Skeletal muscle tissue (tissue), 4 donors: Measurements from ENCODE around the gene HERC2. TPM values are rescaled to one million over a fixed set of nuclear protein-coding genes. Genes with fewer than 3 reads are reported as not detected.
"Not testable (repeated sequence)": the region's sequence is repeated elsewhere in the genome, so short reads cannot be mapped to it uniquely, and the experiment has no call there.

Experiments used
- H3K27ac ChIP-seq: one replicate; pipeline ENCODE4 v1.7.0; 2013; ENCODE audit warnings: mild to moderate bottlenecking, low read depth, low read length, inconsistent platforms
- H3K27me3 ChIP-seq, 3 donors: one replicate each; pipeline ENCODE4 v1.7.0; 2013; ENCODE audit warnings: low read length in 3 of 3; ENCODE audit not compliant: control insufficient read depth in 3 of 3, insufficient read depth in 3 of 3
- H3K36me3 ChIP-seq, 3 donors: one replicate each; pipeline ENCODE4 v1.7.0; 2013; ENCODE audit warnings: low read length in 3 of 3; ENCODE audit not compliant: control insufficient read depth in 3 of 3, insufficient read depth in 3 of 3
- H3K4me1 ChIP-seq, 3 donors: one replicate each; pipeline ENCODE4 v1.7.0; 2013; ENCODE audit warnings: low read length in 3 of 3, mild to moderate bottlenecking in 3 of 3; ENCODE audit not compliant: control insufficient read depth in 3 of 3, insufficient read depth in 3 of 3
- H3K4me3 ChIP-seq, 3 donors: one replicate each; pipeline ENCODE4 v1.7.0; 2013; ENCODE audit warnings: low read length in 3 of 3
- H3K9ac ChIP-seq, 3 donors: one replicate each; pipeline ENCODE4 v1.7.0; 2013; ENCODE audit warnings: low read length in 3 of 3, mild to moderate bottlenecking in 3 of 3, moderate library complexity in 2 of 3, low read depth in 1 of 3
- H3K9me3 ChIP-seq, 3 donors: one replicate each; pipeline ENCODE4 v1.7.0; 2013; ENCODE audit warnings: low read length in 3 of 3; ENCODE audit not compliant: control insufficient read depth in 3 of 3
- total RNA-seq: library from RNA; depleted of rRNA; stranded (reverse); fragments of >200 nt; gene quantifications from one replicate; pipeline ENCODE4 v1.2.3, GENCODE V29; 2014
- donor health status: Osteomylitis.

HERC2 gene
- total RNA-seq, 1 donor from 2014 or later = 56.4 TPM

DNA sequence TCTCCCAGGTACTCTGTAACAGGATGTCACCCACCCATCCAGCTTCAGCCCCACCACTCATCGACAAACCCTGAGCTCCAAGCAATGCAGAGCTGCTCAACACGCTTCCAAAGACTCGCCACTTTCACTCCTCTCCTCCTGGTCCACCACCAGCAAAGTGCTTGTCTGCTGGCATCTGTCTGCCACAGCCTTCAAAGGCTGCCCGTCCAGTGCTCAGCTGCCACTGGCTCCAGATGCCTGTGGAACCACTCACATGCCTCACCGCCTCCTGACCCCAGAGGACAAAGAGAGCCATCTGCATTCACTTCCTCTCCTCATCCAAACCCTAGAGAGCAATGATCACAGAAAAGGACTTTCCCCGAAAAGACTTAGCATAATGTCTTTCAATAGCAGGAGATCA is 113.4 kb downstream of the HERC2 start:
- H3K36me3 ChIP-seq = peaks cover 5 to 10% (median 8%) of the 10 kb centered on the region in 3 donors
- H3K27ac ChIP-seq = no peak overlapping the region
- no peaks in the 10 kb centered on the region for H3K27me3 ChIP-seq
- H3K4me1 ChIP-seq = no peaks in the 10 kb centered on the region
- H3K9me3 ChIP-seq = no peaks in the 10 kb centered on the region
- no peak overlapping the region for H3K4me3 ChIP-seq
- no peak overlapping the region for H3K9ac ChIP-seq

DNA sequence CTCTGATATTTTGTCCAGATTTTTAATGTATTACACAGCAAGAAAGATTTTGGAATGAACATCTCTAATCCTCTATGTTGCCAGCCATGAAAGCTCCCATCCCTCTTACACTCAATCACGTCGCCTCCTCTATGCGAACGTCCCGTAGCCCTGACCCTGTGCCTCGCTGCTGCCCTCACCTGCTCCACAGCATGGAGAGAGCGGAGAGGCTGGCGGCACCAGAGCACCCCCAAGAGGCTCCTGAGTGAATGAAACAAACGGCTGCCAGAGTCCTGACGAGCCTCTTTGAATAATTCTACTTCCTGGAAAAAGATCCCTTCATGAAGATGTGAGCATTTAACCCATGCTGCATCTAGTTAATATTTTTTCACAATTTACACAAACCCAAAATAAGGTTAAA is 116.3 kb downstream of the HERC2 start:
- H3K36me3 ChIP-seq, H3K27me3 ChIP-seq, H3K9ac ChIP-seq, H3K4me3 ChIP-seq, H3K9me3 ChIP-seq, H3K27ac ChIP-seq, H3K4me1 ChIP-seq: not testable (repeated sequence)

- H3K27me3 ChIP-seq, H3K36me3 ChIP-seq, H3K9ac ChIP-seq, H3K27ac ChIP-seq, H3K4me1 ChIP-seq, H3K9me3 ChIP-seq, H3K4me3 ChIP-seq: not testable (repeated sequence)
Measured at GRCh38 chr15:28203055-28203828, 118.7 kb downstream of the HERC2 start.

GRCh38 chr15:28202124-28202523 is 119.9 kb downstream of the HERC2 start:
- not testable (repeated sequence) for H3K4me3 ChIP-seq, H3K27ac ChIP-seq, H3K27me3 ChIP-seq, H3K9me3 ChIP-seq, H3K9ac ChIP-seq, H3K4me1 ChIP-seq
- H3K36me3 ChIP-seq = peaks cover 3 to 13% (median 11%) of the 10 kb centered on the region in 3 donors

GRCh38 chr15:28198215-28198614 is 123.8 kb downstream of the HERC2 start:
- H3K9me3 ChIP-seq, H3K27ac ChIP-seq, H3K27me3 ChIP-seq, H3K4me1 ChIP-seq, H3K9ac ChIP-seq, H3K4me3 ChIP-seq: not testable (repeated sequence)
- H3K36me3 ChIP-seq = peaks cover 2 to 17% (median 9%) of the 10 kb centered on the region in 3 donors

GRCh38 chr15:28197694-28198093 is 124.3 kb downstream of the HERC2 start:
- H3K4me1 ChIP-seq, H3K9ac ChIP-seq, H3K27ac ChIP-seq, H3K9me3 ChIP-seq, H3K4me3 ChIP-seq, H3K27me3 ChIP-seq: not testable (repeated sequence)
- H3K36me3 ChIP-seq = peaks cover 2 to 17% (median 9%) of the 10 kb centered on the region in 3 donors

- H3K4me1 ChIP-seq, H3K9me3 ChIP-seq, H3K27me3 ChIP-seq, H3K27ac ChIP-seq, H3K4me3 ChIP-seq, H3K9ac ChIP-seq: not testable (repeated sequence)
- H3K36me3 ChIP-seq = peaks cover 2 to 17% (median 10%) of the 10 kb centered on the region in 3 donors
Measured at GRCh38 chr15:28196581-28196980, 125.4 kb downstream of the HERC2 start.

GRCh38 chr15:28192772-28193171 is 129.2 kb downstream of the HERC2 start:
- Histone ChIP-seq H3K4me3 (no peak overlapping the region), H3K27ac (no peak overlapping the region), H3K36me3 (peaks cover 10 to 30% (median 26%) of the 10 kb centered on the region in 3 donors), H3K9me3 (no peaks in the 10 kb centered on the region), H3K9ac (no peak overlapping the region), H3K27me3 (no peaks in the 10 kb centered on the region), H3K4me1 (no peaks in the 10 kb centered on the region)

GRCh38 chr15:28191832-28192231 is 130.1 kb downstream of the HERC2 start:
- no peak overlapping the region for H3K4me3 ChIP-seq
- H3K4me1 ChIP-seq = no peaks in the 10 kb centered on the region
- H3K27ac ChIP-seq = no peak overlapping the region
- peaks cover 13 to 32% (median 30%) of the 10 kb centered on the region in 3 donors for H3K36me3 ChIP-seq
- H3K9me3 ChIP-seq = no peaks in the 10 kb centered on the region
- no peak overlapping the region for H3K9ac ChIP-seq
- H3K27me3 ChIP-seq = no peaks in the 10 kb centered on the region

GRCh38 chr15:28190391-28191174 is 131.4 kb downstream of the HERC2 start:
- Histone ChIP-seq H3K9ac (no peak overlapping the region), H3K9me3 (no peaks in the 10 kb centered on the region), H3K27me3 (no peaks in the 10 kb centered on the region), H3K27ac (no peak overlapping the region), H3K4me3 (no peak overlapping the region), H3K36me3 (peaks cover 18 to 41% (median 36%) of the 10 kb centered on the region in 3 donors), H3K4me1 (no peaks in the 10 kb centered on the region)
